Upper lobe of left lung (tissue), 6 donors: ENCODE data around the gene FGF12. TPM values are rescaled to one million over a fixed set of nuclear protein-coding genes. Genes with fewer than 3 reads are reported as not detected.

Experiments used
- ATAC-seq, 2 donors: fragments of 200-7000 bp; cut with Tn5 transposase; one replicate each; pipeline ENCODE4 v1.9.1; 2022; ENCODE audit warnings: mild to moderate bottlenecking in 2 of 2, moderate library complexity in 2 of 2; ENCODE audit not compliant: low FRiP score in 2 of 2
- DNase-seq, 2 donors: peaks; one replicate each; pipeline ENCODE4 v3.0.0-alpha.2; 2019 to 2020
- H3K27ac ChIP-seq, 4 donors: fragments of 200-600 bp; sonication (generic); one replicate each; pipeline ENCODE4 v1.5.1; 2016 to 2019
- H3K27me3 ChIP-seq, 4 donors: fragments of 200-600 bp; sonication (generic); one replicate each; pipeline ENCODE4 v1.5.1; 2017 to 2019
- H3K36me3 ChIP-seq, 4 donors: fragments of 200-600 bp; sonication (generic); one replicate each; pipeline ENCODE4 v1.5.1; 2016 to 2019
- H3K4me1 ChIP-seq, 4 donors: fragments of 200-600 bp; sonication (generic); one replicate each; pipeline ENCODE4 v1.5.1; 2018 to 2019
- H3K4me3 ChIP-seq, 4 donors: fragments of 200-600 bp; sonication (generic); one replicate each; pipeline ENCODE4 v1.5.1; 2017 to 2019; ENCODE audit warnings: mild to moderate bottlenecking in 2 of 4, moderate library complexity in 1 of 4
- H3K9me3 ChIP-seq, 4 donors: fragments of 200-600 bp; sonication (generic); one replicate each; pipeline ENCODE4 v1.5.1; 2018 to 2019
- EP300 ChIP-seq, 4 donors: sonication (generic); formaldehyde crosslinking; IDR thresholded peaks; one replicate each; pipeline ENCODE4 v1.5.1; 2017; ENCODE audit warnings: antibody characterized with exemption in 4 of 4, control low read depth in 2 of 4
- POLR2A ChIP-seq, 4 donors: fragments of 450-650 bp; IDR thresholded peaks; one replicate each; pipeline ENCODE4 v1.5.1; 2016 to 2017; ENCODE audit warnings: antibody characterized with exemption in 4 of 4, mild to moderate bottlenecking in 2 of 4
- POLR2AphosphoS5 ChIP-seq, 2 donors: sonication (generic); formaldehyde crosslinking; IDR thresholded peaks; one replicate each; pipeline ENCODE4 v1.5.1; 2017; ENCODE audit warnings: antibody characterized with exemption in 2 of 2
- WGBS, 2 donors: methylation state at CpG; one replicate each; pipeline ENCODE4 v1.1.5; 2017 to 2018; 5-methylcytosine and 5-hydroxymethylcytosine counted together
- total RNA-seq, 6 donors: library from RNA; depleted of rRNA in 4 of 6; stranded (reverse); fragments of >200 nt in 4 of 6; gene quantifications; one replicate each; pipeline versions ENCODE4 v1.1.0 to v1.2.1, GENCODE V29; 2016 to 2021
- TF ChIP-seq, protein P1 (sequence below), 6 experiments: fragments of 450-650 bp in 4 of 6; fragments of 200-600 bp in 2 of 6; sonication (generic) in 2 of 6; IDR thresholded peaks; one replicate each; pipeline ENCODE4 v1.5.1; 2016 to 2019; ENCODE audit warnings: antibody characterized with exemption in 6 of 6
- donor health status: DM: no; HTN: no; CAD: no; lungs with moderate emphysema.
- donor health status: DM: no; HTN: yes; CAD: no; lungs with severe emphysema.

Gene FGF12
- total RNA-seq, 6 donors from 2014 or later, result 0.83 to 5.3 (median 2.2) TPM

DNA sequence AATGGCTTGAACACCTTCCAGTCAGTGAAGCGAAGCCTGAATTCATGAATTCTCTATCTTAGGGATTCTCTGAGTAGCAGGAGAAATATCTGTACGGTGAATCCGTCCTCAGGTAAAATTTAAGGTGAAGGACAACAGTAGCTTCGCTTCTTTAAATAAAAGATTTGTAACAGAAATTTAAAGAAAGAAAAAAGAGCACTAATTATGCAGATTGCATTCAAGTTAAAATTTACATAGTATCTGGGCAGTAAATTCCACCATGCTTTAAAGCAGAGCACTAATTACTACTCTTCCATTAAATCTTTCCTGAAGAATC is 282.6 kb downstream of the FGF12 start:
- WGBS, 2 donors, result 27 to 37% methylated on average over 4 of the region's 4 CpGs
- Histone ChIP-seq H3K4me3 (no peak overlapping the region), H3K27me3 (no peaks in the 10 kb centered on the region), H3K36me3 (no peaks in the 10 kb centered on the region), H3K4me1 (no peaks in the 10 kb centered on the region), H3K9me3 (no peaks in the 10 kb centered on the region), H3K27ac (no peak overlapping the region)
- no peak for ATAC-seq
- TF ChIP-seq EP300 (IDR thresholded peaks at IDR 0.05), result no peak
- TF ChIP-seq, protein P1, sequence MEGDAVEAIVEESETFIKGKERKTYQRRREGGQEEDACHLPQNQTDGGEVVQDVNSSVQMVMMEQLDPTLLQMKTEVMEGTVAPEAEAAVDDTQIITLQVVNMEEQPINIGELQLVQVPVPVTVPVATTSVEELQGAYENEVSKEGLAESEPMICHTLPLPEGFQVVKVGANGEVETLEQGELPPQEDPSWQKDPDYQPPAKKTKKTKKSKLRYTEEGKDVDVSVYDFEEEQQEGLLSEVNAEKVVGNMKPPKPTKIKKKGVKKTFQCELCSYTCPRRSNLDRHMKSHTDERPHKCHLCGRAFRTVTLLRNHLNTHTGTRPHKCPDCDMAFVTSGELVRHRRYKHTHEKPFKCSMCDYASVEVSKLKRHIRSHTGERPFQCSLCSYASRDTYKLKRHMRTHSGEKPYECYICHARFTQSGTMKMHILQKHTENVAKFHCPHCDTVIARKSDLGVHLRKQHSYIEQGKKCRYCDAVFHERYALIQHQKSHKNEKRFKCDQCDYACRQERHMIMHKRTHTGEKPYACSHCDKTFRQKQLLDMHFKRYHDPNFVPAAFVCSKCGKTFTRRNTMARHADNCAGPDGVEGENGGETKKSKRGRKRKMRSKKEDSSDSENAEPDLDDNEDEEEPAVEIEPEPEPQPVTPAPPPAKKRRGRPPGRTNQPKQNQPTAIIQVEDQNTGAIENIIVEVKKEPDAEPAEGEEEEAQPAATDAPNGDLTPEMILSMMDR (IDR thresholded peaks at IDR 0.05), result peak in 1 of 6 experiments; percentile 5
- DNase-seq, result no peak

DNA sequence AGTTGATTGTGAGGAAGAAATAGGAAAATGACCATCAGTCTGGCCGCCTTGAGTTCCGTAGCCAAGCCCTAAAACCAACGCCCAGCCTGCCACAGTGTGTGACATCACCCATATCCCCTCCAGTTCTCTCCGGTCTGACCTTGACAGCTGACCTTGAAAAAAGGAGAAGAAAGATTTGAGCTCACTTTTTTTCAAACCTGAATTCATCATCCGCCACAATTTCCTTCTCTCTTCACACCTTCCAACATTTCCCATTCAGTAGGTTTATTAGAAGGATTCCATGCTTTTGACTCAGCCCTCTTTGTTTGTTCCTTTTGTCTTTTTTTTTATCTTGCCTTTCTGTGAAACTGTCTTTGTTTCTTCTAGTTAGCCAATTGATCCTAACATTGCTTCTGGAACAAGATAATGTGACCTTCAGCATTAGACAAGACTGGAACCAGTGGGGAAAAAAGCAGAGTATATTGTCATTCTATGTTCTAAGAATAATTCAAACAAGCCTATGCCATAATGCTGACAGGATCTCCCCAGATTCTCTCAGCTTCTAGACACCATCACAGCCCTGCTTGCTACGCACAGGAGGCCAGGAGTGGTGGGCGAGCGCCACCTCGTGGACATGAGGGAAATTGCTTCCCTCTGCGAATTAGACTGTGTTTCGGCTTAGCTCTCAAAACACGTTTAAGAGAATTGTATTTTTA is 283.1 kb downstream of the FGF12 start:
- H3K4me3 ChIP-seq, result no peak overlapping the region
- ATAC-seq (peak; percentile 90 to 91), DNase-seq (peak; percentile 48 to 73)
- H3K9me3 ChIP-seq, result no peaks in the 10 kb centered on the region
- 23 to 24% methylated on average over 12 of the region's 12 CpGs for WGBS, 2 donors
- H3K36me3 ChIP-seq, result no peaks in the 10 kb centered on the region
- TF ChIP-seq POLR2A (IDR thresholded peaks at IDR 0.05), result no peak
- TF ChIP-seq POLR2AphosphoS5 (IDR thresholded peaks at IDR 0.05), result no peak
- TF ChIP-seq EP300 (IDR thresholded peaks at IDR 0.05), result no peak
- TF ChIP-seq, protein P1 (IDR thresholded peaks at IDR 0.05), result peak; percentile 69 to 97 (median 89)
- H3K27ac ChIP-seq, result no peak overlapping the region
- no peaks in the 10 kb centered on the region for H3K4me1 ChIP-seq
- no peaks in the 10 kb centered on the region for H3K27me3 ChIP-seq

DNA sequence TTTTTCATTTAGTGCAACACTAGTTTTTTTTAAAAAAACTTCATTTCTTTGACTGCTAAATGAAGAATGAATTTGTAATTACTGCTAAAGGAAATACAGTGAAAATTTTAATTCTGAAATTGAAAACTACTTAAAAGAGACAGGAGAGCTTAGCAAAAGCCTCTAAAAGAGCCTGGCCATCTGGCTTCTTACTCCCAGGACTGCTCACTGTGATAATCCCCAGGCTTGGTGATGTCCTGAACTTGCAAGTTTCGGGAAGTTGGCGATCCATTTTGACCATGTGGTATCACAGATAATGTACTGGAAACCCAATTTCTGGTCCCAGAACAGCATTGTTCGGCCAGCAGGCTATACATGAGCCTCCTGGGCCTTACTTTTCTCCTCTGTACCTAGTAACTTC is 292.1 kb downstream of the FGF12 start:
- DNase-seq (no peak), ATAC-seq (no peak)
- no peaks in the 10 kb centered on the region for H3K9me3 ChIP-seq
- no peaks in the 10 kb centered on the region for H3K27me3 ChIP-seq
- H3K27ac ChIP-seq, result no peak overlapping the region
- no peak overlapping the region for H3K4me3 ChIP-seq
- H3K4me1 ChIP-seq, result no peaks in the 10 kb centered on the region
- TF ChIP-seq POLR2A (IDR thresholded peaks at IDR 0.05), result no peak
- TF ChIP-seq EP300 (IDR thresholded peaks at IDR 0.05), result no peak
- TF ChIP-seq, protein P1 (IDR thresholded peaks at IDR 0.05), result no peak
- no peak for TF ChIP-seq POLR2AphosphoS5 (IDR thresholded peaks at IDR 0.05)
- 77 to 79% methylated on average over 3 of the region's 3 CpGs for WGBS, 2 donors
- H3K36me3 ChIP-seq, result no peaks in the 10 kb centered on the region

DNA sequence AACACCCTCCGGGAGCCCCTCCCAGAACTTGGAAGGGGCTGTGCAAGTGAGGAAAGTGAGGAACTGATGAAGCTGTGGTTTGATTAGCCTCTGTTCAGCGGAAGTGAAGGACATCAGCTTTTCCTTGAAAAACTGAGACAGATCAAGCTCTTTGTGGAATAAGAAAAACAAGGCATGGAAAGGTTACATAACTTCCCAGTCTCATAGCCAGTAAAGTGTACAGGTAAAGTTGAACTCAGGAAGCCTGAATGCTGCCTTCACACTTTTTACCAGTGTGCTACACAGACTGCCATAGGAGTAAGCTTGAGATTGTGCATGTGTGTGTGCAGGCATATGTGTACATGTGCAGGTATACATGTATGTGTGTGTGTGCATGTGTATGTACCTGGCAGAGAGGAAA is 293.2 kb downstream of the FGF12 start:
- DNase-seq, result no peak
- WGBS, 2 donors, result 84 to 89% methylated on average over 2 of the region's 2 CpGs
- ATAC-seq, result no peak
- Histone ChIP-seq H3K36me3 (no peaks in the 10 kb centered on the region), H3K4me3 (no peak overlapping the region), H3K27me3 (no peaks in the 10 kb centered on the region), H3K27ac (no peak overlapping the region), H3K9me3 (no peaks in the 10 kb centered on the region), H3K4me1 (no peaks in the 10 kb centered on the region)
- TF ChIP-seq, protein P1 (IDR thresholded peaks at IDR 0.05), result no peak
- TF ChIP-seq POLR2AphosphoS5 (IDR thresholded peaks at IDR 0.05), result no peak

DNA sequence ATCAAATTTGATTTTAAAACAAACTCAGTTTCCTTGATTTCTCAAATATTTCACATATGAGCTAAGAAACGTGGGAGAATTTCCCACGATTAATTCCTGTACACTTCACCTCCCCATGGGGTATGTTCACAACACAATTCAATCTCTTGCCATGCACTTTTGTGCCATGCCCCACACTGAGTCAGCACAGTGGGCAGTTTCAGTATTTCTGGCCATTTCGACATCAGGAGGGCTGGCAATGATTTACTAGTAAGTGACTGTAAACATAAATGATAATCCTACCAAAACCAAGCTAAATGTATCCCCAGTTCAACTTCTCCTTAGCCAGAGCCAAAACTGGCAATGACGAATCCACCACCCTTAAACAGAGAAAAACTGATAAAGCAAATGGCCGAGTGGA is 293.6 kb downstream of the FGF12 start:
- H3K9me3 ChIP-seq, result no peaks in the 10 kb centered on the region
- DNase-seq (no peak), ATAC-seq (peak in 1 of 2 donors; percentile 57)
- no peaks in the 10 kb centered on the region for H3K4me1 ChIP-seq
- no peak overlapping the region for H3K27ac ChIP-seq
- TF ChIP-seq POLR2AphosphoS5 (IDR thresholded peaks at IDR 0.05) (no peak), POLR2A (IDR thresholded peaks at IDR 0.05) (no peak), EP300 (IDR thresholded peaks at IDR 0.05) (no peak)
- TF ChIP-seq, protein P1 (IDR thresholded peaks at IDR 0.05), result no peak
- H3K4me3 ChIP-seq, result no peak overlapping the region
- H3K27me3 ChIP-seq, result no peaks in the 10 kb centered on the region
- H3K36me3 ChIP-seq, result no peaks in the 10 kb centered on the region
- 56 to 66% methylated on average over 5 of the region's 5 CpGs for WGBS, 2 donors
